ENCODE results near the gene MXI1.

DNA sequence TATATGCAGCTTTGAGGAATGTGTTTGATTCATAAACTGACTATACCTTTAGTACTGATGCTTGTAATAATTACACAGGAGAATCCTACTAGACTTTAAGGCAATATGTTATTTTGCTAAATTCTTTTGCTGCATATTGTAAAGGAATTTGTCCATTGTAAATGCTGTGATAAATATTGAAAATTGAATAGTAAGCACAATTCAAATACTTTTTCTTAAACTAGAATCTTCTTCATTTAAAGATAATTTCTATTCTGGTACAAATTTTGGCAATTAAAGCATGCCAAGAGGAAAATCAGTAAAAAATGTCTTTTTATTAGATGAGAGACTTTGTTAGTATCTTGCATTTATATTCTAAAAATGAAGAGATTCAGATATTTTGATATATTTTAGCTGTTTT, 51.9 kb downstream of the MXI1 start:
- TF ChIP-seq CTCF (IDR thresholded peaks at IDR 0.05; ENCODE audit: low read depth, low read length, poor library complexity, severe bottlenecking) = no peak
- no peak for TF ChIP-seq EZH2phosphoT487 (IDR thresholded peaks at IDR 0.05; ENCODE audit: borderline replicate concordance, low read length)
